GM12873 (cell line): Measurements from ENCODE around the gene JAML.

Experiments
- TF ChIP-seq, protein P1 (sequence below): IDR thresholded peaks from 2 replicates; pipeline ENCODE4 v1.5.1; 2012; ENCODE audit warnings: low read depth, mild to moderate bottlenecking, moderate library complexity, low read length, control low read depth; ENCODE audit not compliant: insufficient read depth; ENCODE audit errors: missing control alignments

JAML gene

DNA sequence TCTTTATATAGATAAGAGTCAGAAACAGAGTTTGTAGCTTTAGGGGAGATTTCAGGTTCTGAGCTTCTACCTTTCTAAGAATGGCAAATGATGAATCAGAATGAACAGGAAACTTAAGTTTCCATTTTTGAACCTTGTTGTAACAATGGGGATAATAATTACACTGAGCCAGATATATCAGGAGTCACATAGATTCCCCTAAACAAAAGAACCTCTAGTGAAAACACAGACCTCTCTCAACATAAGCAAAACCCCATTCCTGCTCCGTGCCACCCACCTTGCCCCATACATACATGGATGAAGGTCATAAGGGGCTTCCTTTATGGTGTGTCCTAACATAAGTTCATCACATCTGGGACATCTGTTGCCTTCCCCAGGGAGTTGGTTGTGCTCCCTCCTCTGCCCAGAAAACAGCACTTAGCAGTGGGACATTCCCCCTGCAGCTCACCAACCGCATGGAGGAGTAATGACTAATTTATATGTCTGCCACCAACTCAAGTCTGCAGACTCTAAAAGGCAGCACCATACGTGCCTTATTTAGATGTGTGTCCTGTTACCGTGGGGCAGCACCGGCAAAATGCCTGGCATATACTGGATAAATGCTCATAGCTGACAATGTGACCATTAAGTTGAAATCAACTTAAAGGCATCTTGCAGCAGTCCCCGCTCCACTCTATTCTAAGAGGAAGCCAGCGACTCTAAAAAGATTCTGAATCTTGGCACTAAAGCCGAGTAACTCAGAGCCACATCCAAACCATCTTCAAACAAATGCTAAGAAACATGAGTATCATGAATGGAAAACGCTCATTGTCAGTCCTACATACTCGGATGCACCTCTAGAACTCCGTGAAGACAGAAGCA, 8.0 kb downstream of the JAML start:
- TF ChIP-seq, protein P1, sequence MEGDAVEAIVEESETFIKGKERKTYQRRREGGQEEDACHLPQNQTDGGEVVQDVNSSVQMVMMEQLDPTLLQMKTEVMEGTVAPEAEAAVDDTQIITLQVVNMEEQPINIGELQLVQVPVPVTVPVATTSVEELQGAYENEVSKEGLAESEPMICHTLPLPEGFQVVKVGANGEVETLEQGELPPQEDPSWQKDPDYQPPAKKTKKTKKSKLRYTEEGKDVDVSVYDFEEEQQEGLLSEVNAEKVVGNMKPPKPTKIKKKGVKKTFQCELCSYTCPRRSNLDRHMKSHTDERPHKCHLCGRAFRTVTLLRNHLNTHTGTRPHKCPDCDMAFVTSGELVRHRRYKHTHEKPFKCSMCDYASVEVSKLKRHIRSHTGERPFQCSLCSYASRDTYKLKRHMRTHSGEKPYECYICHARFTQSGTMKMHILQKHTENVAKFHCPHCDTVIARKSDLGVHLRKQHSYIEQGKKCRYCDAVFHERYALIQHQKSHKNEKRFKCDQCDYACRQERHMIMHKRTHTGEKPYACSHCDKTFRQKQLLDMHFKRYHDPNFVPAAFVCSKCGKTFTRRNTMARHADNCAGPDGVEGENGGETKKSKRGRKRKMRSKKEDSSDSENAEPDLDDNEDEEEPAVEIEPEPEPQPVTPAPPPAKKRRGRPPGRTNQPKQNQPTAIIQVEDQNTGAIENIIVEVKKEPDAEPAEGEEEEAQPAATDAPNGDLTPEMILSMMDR, result peak; percentile 14

DNA sequence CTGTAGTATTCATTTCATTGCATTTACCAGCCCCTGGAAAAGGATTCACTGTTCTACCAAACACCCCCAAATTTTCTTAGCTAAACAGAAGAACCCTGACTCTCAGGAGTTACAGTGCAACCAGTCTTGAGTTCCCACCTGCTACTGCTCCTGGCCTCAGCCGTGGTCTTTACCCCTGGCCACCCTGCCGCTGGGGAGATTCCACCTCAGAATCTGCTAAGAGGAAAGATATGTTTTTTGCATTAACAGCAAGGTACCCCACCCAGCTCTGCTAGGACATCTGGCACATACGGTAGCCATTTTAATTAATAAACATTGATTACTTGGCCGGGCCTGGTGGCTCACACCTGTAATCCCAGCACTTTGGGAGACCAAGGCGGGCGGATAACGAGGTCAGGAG, 9.0 kb downstream of the JAML start:
- TF ChIP-seq, protein P1, result no peak

GRCh38 chr11:118215262-118215661, 9.5 kb downstream of the JAML start:
- TF ChIP-seq, protein P1, result no peak

DNA sequence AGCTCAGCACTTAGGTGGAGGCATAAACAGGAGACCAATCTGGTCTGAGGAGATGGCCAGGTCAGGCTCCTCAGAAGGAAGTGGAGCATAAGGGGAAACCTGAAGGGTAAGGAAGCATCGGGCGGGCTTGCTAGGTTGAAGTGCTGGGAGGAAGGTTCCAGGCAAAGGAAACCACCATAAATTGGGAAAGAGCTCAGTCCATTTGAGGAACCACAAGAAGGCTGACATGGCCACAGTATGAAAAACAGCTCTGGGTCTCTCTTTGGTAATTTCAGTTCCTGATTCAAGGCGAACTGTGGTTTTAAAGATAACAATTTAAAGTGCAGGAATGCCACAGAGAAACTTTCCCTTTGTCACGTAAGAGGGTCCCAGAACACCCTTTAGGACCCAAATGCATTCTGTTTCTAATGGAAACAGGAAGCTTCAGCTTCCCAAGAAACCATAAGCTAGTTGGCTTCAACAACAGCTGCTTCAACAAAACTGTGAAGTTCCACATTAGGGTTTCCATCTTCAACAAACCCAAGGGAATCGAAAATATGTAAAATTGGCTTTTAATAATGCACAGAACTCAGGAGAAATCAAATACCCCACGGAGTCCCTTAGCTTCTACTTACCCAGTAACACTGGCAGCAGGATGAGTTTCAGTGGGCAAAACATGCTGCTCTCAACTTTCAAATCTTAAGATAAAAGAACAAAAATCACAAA, 10.4 kb downstream of the JAML start:
- TF ChIP-seq, protein P1, result no peak

- TF ChIP-seq, protein P1, result no peak
Measured at GRCh38 chr11:118213781-118214180, 11.0 kb downstream of the JAML start.

GRCh38 chr11:118213201-118213600, 11.6 kb downstream of the JAML start:
- TF ChIP-seq, protein P1, result no peak

- TF ChIP-seq, protein P1, result no peak
Measured at GRCh38 chr11:118212781-118213191, 12.0 kb downstream of the JAML start.
